ENCODE results near the gene PDLIM1. TPM values are rescaled to one million over a fixed set of nuclear protein-coding genes. Genes with fewer than 3 reads are reported as not detected.
A peak's percentile ranks its signal among the peaks of the same experiment; 100 is the strongest.

Gene PDLIM1
- total and polyA plus RNA-seq, 10 of the 15 experiments (the other 5 are each of a cell fraction or from before 2014, with no cell fraction given) = 95.7 to 714 (median 309) TPM

- TF ChIP-seq RAD21 (IDR thresholded peaks at IDR 0.05; ENCODE audit: insufficient read depth, low read depth, low read length) (peak; percentile 70), SMAD5 (IDR thresholded peaks at IDR 0.05; ENCODE audit: low read depth) (no peak), HDAC2 (IDR thresholded peaks at IDR 0.05) (no peak), ESRRA (IDR thresholded peaks at IDR 0.05; ENCODE audit: low read length) (no peak), MTA2 (IDR thresholded peaks at IDR 0.05; ENCODE audit: low read depth) (no peak), CHD1 (IDR thresholded peaks at IDR 0.05; ENCODE audit: low read depth, low read length) (no peak), NKRF (conservative IDR thresholded peaks at IDR 0.05) (no peak), ATF3 (IDR thresholded peaks at IDR 0.05; ENCODE audit: borderline replicate concordance, extremely low read depth, low read depth, low read length) (no peak), RELA (IDR thresholded peaks at IDR 0.05; ENCODE audit: borderline replicate concordance, partially characterized antibody) (no peak), SRF (IDR thresholded peaks at IDR 0.05; ENCODE audit: low read depth in 2 of 2, low read length in 2 of 2) (no peak), ASH2L (IDR thresholded peaks at IDR 0.05; ENCODE audit: borderline replicate concordance, low read depth) (no peak), EP300 (IDR thresholded peaks at IDR 0.05; ENCODE audit: borderline replicate concordance in 1 of 2, control insufficient read depth in 1 of 2, low read depth in 2 of 2, low read length in 2 of 2) (no peak)
These were observed 48.1 kb downstream of the PDLIM1 start (continued) for GRCh38 chr10:95242581-95243317.

Data from GM12878 (cell line).